ENCODE results near the gene AFAP1L2. TPM values are rescaled to one million over a fixed set of nuclear protein-coding genes. Genes with fewer than 3 reads are reported as not detected.

The AFAP1L2 gene
- polyA plus RNA-seq, 1 experiment = 0.22 TPM

DNA sequence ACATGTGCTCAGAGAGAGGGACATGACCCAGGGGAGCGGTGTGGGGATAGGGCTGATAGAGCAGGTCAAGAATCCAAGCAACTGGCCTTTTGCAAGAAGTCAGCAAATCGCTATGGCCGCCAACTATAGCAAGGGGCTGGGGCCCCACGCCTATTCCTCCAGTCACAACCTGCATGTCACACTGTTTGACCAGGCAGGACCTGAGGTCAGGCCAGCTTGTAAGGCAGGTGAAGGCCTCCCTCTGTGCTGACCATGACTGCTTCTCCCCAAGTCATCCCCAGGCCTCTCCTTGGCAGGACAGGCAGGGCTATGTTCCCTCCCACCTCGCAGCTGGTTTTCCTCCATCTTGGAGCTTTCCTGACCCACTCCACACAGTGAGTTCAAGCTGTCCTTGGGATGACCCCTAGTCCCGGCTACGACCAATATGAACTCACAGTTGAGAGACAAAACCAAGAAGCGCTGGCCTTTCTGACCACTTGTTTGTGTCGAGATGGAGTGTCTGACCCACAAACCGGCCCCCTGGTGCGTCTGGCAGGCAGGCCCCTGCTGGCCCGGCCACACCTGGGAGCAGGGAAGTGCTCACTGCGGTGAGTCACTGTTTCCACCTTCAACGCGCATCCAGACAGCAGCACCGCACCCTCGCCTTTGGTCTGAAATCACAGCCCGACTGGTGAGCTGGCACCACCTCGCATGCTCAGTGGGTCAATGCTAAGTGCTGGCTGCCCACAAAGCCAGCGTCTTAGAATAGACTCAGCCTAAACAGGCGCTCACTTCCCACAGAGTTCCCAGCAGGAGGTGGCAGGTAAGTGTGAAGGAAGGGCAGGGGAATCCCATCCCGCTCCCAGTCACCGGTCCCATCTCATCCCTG is 83.8 kb downstream of the AFAP1L2 start:
- Histone ChIP-seq H3K4me3 (ENCODE audit: low read depth, low read length) (no peak overlapping the region), H3K36me3 (ENCODE audit: control insufficient read depth, insufficient read depth, low read length) (no peaks in the 10 kb centered on the region), H3K27me3 (ENCODE audit: control insufficient read depth, insufficient read depth, low read length) (peaks cover 2% of the 10 kb centered on the region; the same call in 1 of the 2 replicates)
- POLR2A ChIA-PET = interaction anchor here (0.5 kb wide), 1 partner anchor 62 kb away, joined by 4 read pairs; no protein-coding TSS in a partner anchor
- DNase-seq (ENCODE audit: low read depth) = no peak
- CTCF ChIA-PET = interaction anchor here (0.8 kb wide), 1 partner anchor 17 kb away, joined by 3 read pairs; no protein-coding TSS in a partner anchor
- TF ChIP-seq, protein P1, sequence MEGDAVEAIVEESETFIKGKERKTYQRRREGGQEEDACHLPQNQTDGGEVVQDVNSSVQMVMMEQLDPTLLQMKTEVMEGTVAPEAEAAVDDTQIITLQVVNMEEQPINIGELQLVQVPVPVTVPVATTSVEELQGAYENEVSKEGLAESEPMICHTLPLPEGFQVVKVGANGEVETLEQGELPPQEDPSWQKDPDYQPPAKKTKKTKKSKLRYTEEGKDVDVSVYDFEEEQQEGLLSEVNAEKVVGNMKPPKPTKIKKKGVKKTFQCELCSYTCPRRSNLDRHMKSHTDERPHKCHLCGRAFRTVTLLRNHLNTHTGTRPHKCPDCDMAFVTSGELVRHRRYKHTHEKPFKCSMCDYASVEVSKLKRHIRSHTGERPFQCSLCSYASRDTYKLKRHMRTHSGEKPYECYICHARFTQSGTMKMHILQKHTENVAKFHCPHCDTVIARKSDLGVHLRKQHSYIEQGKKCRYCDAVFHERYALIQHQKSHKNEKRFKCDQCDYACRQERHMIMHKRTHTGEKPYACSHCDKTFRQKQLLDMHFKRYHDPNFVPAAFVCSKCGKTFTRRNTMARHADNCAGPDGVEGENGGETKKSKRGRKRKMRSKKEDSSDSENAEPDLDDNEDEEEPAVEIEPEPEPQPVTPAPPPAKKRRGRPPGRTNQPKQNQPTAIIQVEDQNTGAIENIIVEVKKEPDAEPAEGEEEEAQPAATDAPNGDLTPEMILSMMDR (IDR thresholded peaks at IDR 0.05; ENCODE audit: insufficient read depth, low read depth, low read length) = no peak

DNA sequence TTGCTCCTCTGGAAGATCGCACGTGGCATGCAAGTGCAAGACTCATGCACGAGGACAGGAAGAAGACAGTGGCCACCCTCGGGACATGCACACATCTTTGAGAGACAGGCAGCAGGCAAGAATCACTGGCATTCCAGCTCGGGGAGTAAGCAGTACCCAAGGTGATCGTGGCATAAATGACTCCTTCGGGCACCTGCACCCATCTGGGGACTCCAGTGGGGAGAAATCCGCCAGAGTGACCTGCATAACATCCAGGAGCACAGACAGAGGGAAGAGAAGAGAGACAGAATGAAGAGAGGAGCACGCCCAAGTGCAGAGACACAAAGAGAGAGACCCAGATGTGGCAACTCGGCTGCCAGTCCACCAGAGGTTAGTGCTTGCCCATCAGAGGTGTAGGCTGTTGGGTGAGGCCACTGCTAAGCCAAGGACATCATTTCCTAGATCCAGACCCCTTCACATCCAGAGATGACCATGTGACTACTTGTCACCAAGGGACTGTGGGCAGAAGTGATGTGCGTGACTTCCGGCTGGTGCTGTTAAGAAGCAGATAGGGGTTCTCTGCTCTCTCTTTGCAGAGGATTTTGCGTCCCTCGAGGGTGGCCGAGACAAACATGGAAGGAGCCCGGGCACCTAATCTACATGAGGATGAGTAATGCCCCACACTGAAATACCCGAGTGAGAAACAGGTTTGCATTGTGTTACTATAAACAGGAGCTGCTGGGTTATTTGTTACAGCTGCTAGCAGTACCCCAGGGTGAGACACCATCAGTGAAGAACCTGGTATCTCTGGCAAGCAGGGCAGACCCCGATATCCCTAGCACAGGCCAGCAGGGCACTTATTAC is 84.7 kb downstream of the AFAP1L2 start:
- ChIA-PET POLR2A (interaction anchor here (0.5 kb wide), 1 partner anchor 61 kb away, joined by 4 read pairs; no protein-coding TSS in a partner anchor), CTCF (interaction anchor here (0.8 kb wide), 1 partner anchor 16 kb away, joined by 3 read pairs; no protein-coding TSS in a partner anchor)

DNA sequence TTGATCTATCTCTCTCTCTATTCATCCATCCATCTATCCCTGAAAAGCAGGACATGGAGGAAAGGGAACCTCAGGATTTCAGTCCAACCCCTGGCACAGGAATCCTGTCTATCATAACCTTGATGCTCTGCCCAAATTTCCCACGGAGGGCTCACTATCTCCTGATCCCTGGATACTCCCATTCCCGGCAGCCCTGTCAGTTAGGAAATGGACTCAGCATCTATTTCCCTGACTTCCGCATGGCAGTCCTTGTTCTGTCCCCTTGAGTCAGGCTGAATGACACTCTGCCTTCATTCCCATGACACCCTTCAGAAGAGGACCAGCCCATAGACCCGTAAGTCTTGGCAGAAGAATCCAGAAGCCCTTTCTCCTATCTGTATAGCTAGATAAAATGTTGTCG is 87.6 kb downstream of the AFAP1L2 start:
- Histone ChIP-seq H3K36me3 (ENCODE audit: control insufficient read depth, insufficient read depth, low read length) (no peaks in the 10 kb centered on the region), H3K4me3 (ENCODE audit: low read depth, low read length) (no peak overlapping the region), H3K27me3 (ENCODE audit: control insufficient read depth, insufficient read depth, low read length) (peaks cover 4% of the 10 kb centered on the region)
- DNase-seq (ENCODE audit: low read depth) = no peak
- POLR2A ChIA-PET = no interaction called here
- TF ChIP-seq, protein P1 (IDR thresholded peaks at IDR 0.05; ENCODE audit: insufficient read depth, low read depth, low read length) = no peak
- CTCF ChIA-PET = interaction anchor here (1.1 kb wide), 1 partner anchor 505 kb away, joined by 3 read pairs; the partner anchor contains the start of gene FHIP2A

More for the DNA sequence above, 84.7 kb downstream of the AFAP1L2 start:
- TF ChIP-seq, protein P1 (IDR thresholded peaks at IDR 0.05; ENCODE audit: insufficient read depth, low read depth, low read length) = no peak
- H3K4me3 ChIP-seq (ENCODE audit: low read depth, low read length) = no peak overlapping the region
- H3K27me3 ChIP-seq (ENCODE audit: control insufficient read depth, insufficient read depth, low read length) = peaks cover 2% of the 10 kb centered on the region; the same call in 1 of the 2 replicates
- DNase-seq (ENCODE audit: low read depth) = no peak
- H3K36me3 ChIP-seq (ENCODE audit: control insufficient read depth, insufficient read depth, low read length) = no peaks in the 10 kb centered on the region

DNA sequence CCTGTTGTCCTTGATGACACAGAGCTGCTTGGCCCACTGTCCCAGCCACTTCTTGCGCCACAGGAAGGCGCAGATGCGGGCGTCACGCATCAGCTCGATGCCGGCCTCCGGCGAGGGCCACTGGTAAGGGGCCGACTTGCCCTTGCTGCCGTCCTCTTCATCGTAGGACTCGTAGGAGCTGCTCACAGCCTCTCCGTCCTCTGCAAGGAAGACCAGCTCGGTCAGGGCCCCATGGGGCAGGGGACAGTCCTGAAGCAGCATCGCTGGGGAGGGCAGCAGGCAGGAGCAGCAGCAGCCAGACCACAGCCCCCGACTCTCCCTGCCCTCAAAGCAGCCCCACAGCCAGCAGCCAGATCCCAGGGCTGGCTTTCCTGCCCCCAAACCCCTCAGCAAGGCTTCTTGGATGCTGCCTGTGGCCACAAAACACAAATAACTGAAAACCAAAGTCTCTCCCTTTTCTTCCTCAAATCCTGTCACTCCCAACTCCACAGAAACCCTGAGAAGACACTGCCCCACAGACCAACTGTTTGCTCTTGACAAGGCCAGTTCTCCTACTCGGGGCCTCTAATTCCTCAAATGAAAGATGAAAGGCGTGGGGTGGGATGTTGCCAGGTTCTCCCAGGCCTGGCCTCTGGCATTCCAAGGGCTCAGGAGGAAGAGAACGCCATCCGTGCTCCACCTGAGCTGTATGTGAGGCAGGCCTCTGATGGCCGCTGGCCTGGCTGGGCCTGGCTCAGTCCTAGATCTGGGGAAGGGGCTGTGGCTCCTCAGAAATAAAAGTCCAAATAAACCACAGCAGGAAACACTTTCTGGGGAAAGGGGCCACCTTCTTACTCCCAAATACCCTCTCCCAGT is 88.5 kb downstream of the AFAP1L2 start:
- TF ChIP-seq, protein P1 (IDR thresholded peaks at IDR 0.05; ENCODE audit: insufficient read depth, low read depth, low read length) = no peak
- H3K36me3 ChIP-seq (ENCODE audit: control insufficient read depth, insufficient read depth, low read length) = no peaks in the 10 kb centered on the region
- peaks cover 2% of the 10 kb centered on the region; the same call in 1 of the 2 replicates for H3K27me3 ChIP-seq (ENCODE audit: control insufficient read depth, insufficient read depth, low read length)
- POLR2A ChIA-PET = no interaction called here
- DNase-seq (ENCODE audit: low read depth) = no peak
- CTCF ChIA-PET = interaction anchor here (0.9 to 1.1 kb wide), 2 partner anchors 12 to 506 kb away, joined by 3 to 4 read pairs; partner anchors contain the start of gene FHIP2A
- H3K4me3 ChIP-seq (ENCODE audit: low read depth, low read length) = no peak overlapping the region

All from BJ (cell line).